Peyer's patch (tissue), 4 donors: ENCODE measurements around the gene ATP6AP1. TPM values are rescaled to one million over a fixed set of nuclear protein-coding genes. Genes with fewer than 3 reads are reported as not detected.

Experiments used
- DNase-seq, 3 donors: peaks; one replicate each; pipeline ENCODE4 v3.0.0-alpha.2; 2017 to 2019
- H3K27ac ChIP-seq, 4 donors: fragments of 200-600 bp; sonication (generic); one replicate each; pipeline ENCODE4 v1.5.1; 2016 to 2019
- H3K27me3 ChIP-seq, 2 donors: fragments of 200-600 bp; sonication (generic); one replicate each; pipeline ENCODE4 v1.5.1; 2019
- H3K36me3 ChIP-seq, 3 donors: fragments of 200-600 bp; sonication (generic); one replicate each; pipeline ENCODE4 v1.5.1; 2016 to 2019
- H3K4me1 ChIP-seq, 4 donors: fragments of 200-600 bp; sonication (generic); one replicate each; pipeline ENCODE4 v1.5.1; 2016 to 2019
- H3K4me3 ChIP-seq, 4 donors: fragments of 200-600 bp; sonication (generic); 1 replicate in 3 of 4; 2 replicates in 1 of 4; pipeline ENCODE4 v1.5.1; 2016 to 2019; ENCODE audit warnings: mild to moderate bottlenecking in 1 of 4
- H3K9me3 ChIP-seq, 4 donors: fragments of 200-600 bp; sonication (generic); one replicate each; pipeline ENCODE4 v1.5.1; 2016 to 2019; ENCODE audit warnings: mild to moderate bottlenecking in 1 of 4
- CTCF ChIP-seq, 6 experiments: fragments of 450-650 bp in 4 of 6; fragments of 200-600 bp in 2 of 6; sonication (generic) in 1 of 6; IDR thresholded peaks; one replicate each; pipeline ENCODE4 v1.5.1; 2017 to 2019; ENCODE audit warnings: antibody characterized with exemption in 6 of 6, mild to moderate bottlenecking in 3 of 6, moderate library complexity in 1 of 6
- POLR2A ChIP-seq, 2 donors: fragments of 450-650 bp; IDR thresholded peaks; one replicate each; pipeline ENCODE4 v1.5.1; 2017; ENCODE audit warnings: antibody characterized with exemption in 2 of 2, mild to moderate bottlenecking in 2 of 2, moderate library complexity in 2 of 2
- total RNA-seq, 4 donors: library from RNA; depleted of rRNA; stranded (reverse); fragments of >200 nt; gene quantifications; one replicate each; pipeline ENCODE4 v1.1.0, GENCODE V29; 2016

ATP6AP1 gene
- total RNA-seq, 4 donors from 2014 or later, result 11.6 to 80.0 (median 54.9) TPM

- no peak for TF ChIP-seq CTCF (IDR thresholded peaks at IDR 0.05)
- no peak for TF ChIP-seq POLR2A (IDR thresholded peaks at IDR 0.05)
- Histone ChIP-seq H3K4me1 (no peaks in the 10 kb centered on the region), H3K4me3 (no peak overlapping the region), H3K9me3 (no peaks in the 10 kb centered on the region), H3K27ac (no peak overlapping the region), H3K27me3 (no peaks in the 10 kb centered on the region), H3K36me3 (no peaks in the 10 kb centered on the region)
- no peak for DNase-seq
These were observed 11.3 kb upstream of the ATP6AP1 start for GRCh38 chrX:154417157-154417556.

- H3K9me3 ChIP-seq, result no peaks in the 10 kb centered on the region
- DNase-seq, result no peak
- no peaks in the 10 kb centered on the region for H3K36me3 ChIP-seq
- TF ChIP-seq POLR2A (IDR thresholded peaks at IDR 0.05) (no peak), CTCF (IDR thresholded peaks at IDR 0.05) (no peak)
- no peak overlapping the region for H3K27ac ChIP-seq
- no peak overlapping the region for H3K4me3 ChIP-seq
- H3K4me1 ChIP-seq, result no peaks in the 10 kb centered on the region
- no peaks in the 10 kb centered on the region for H3K27me3 ChIP-seq
These were observed 9.3 kb upstream of the ATP6AP1 start for GRCh38 chrX:154419189-154419588.

GRCh38 chrX:154419688-154420401 is 8.6 kb upstream of the ATP6AP1 start:
- TF ChIP-seq POLR2A (IDR thresholded peaks at IDR 0.05) (no peak), CTCF (IDR thresholded peaks at IDR 0.05) (no peak)
- no peaks in the 10 kb centered on the region for H3K27me3 ChIP-seq
- no peak for DNase-seq
- H3K27ac ChIP-seq, result no peak overlapping the region
- no peaks in the 10 kb centered on the region for H3K36me3 ChIP-seq
- H3K9me3 ChIP-seq, result no peaks in the 10 kb centered on the region
- H3K4me1 ChIP-seq, result no peaks in the 10 kb centered on the region
- H3K4me3 ChIP-seq, result no peak overlapping the region

- Histone ChIP-seq H3K4me3 (no peak overlapping the region), H3K27ac (no peak overlapping the region), H3K4me1 (no peaks in the 10 kb centered on the region), H3K36me3 (no peaks in the 10 kb centered on the region), H3K27me3 (no peaks in the 10 kb centered on the region), H3K9me3 (no peaks in the 10 kb centered on the region)
- no peak for TF ChIP-seq CTCF (IDR thresholded peaks at IDR 0.05)
- no peak for TF ChIP-seq POLR2A (IDR thresholded peaks at IDR 0.05)
- DNase-seq, result no peak
These were observed 8.1 kb upstream of the ATP6AP1 start for GRCh38 chrX:154420402-154420756.

GRCh38 chrX:154426916-154427770 is 1.3 kb upstream of the ATP6AP1 start:
- H3K27ac ChIP-seq, result no peak overlapping the region
- no peak for TF ChIP-seq POLR2A (IDR thresholded peaks at IDR 0.05)
- no peak for TF ChIP-seq CTCF (IDR thresholded peaks at IDR 0.05)

More at GRCh38 chrX:154426916-154427770, 1.3 kb upstream of the ATP6AP1 start:
- Histone ChIP-seq H3K4me3 (peak overlapping the region in 2 of 4 donors; percentile 78 to 90), H3K36me3 (peaks cover 0 to 4% (median 0%) of the 10 kb centered on the region in 3 donors), H3K9me3 (no peaks in the 10 kb centered on the region), H3K4me1 (peaks cover 0 to 15% (median 0%) of the 10 kb centered on the region in 4 donors), H3K27me3 (no peaks in the 10 kb centered on the region)
- no peak for DNase-seq
